ENCODE data around the gene TRIM71. TPM values are rescaled to one million over a fixed set of nuclear protein-coding genes. Genes with fewer than 3 reads are reported as not detected.

The TRIM71 gene
- total RNA-seq, 2 donors from 2014 or later = 154 to 169 TPM

DNA sequence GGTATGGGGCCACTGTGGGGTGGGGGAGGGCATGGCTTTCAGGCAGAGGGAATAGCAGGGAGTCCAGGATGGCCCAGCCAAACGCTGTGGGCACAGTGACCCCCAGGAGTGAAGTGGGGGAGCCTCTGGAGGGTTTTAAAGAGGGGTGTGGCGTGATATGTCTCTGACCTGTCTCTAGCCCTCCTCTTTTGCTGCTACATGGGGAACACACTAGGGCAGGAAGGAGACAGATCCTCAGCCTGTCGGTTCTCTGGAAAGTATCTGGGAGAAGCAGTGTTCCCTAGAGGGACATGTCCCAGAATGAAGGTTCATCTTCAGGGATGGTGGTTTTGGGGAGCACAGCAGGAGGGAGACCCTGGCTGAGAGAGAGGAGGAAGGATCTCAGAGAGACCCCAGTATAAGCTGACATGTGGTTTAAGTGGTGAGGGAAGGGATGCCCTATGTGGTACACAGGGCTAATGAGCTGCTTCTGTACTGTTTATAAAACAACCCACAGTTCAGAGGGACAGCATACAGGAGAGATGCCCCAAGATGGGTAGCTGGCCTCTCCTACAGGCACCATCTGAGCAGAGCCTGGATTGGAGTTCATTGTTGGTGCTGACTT is 37.7 kb downstream of the TRIM71 start:
- H3K4me3 ChIP-seq (ENCODE audit: low read length) = no peak overlapping the region
- H3K27me3 ChIP-seq (ENCODE audit: control insufficient read depth, insufficient read depth, low read length, poor library complexity, severe bottlenecking) = no peaks in the 10 kb centered on the region
- no peak overlapping the region for H3K27ac ChIP-seq (ENCODE audit: low read depth, low read length)
- H3K36me3 ChIP-seq (ENCODE audit: control insufficient read depth, insufficient read depth, low read length) = peaks cover 11% of the 10 kb centered on the region
- Mint-ChIP-seq H3K4me1 (peaks cover 77% of the 10 kb centered on the region), H3K36me3 (ENCODE audit: low read depth) (peaks cover 36% of the 10 kb centered on the region), H3K9me3 (no peaks in the 10 kb centered on the region), H3K27me3 (ENCODE audit: insufficient read depth) (no peaks in the 10 kb centered on the region), H3K4me3 (no peak overlapping the region), H3K27ac (peak overlapping the region; percentile 13)
- TF ChIP-seq, protein P1, sequence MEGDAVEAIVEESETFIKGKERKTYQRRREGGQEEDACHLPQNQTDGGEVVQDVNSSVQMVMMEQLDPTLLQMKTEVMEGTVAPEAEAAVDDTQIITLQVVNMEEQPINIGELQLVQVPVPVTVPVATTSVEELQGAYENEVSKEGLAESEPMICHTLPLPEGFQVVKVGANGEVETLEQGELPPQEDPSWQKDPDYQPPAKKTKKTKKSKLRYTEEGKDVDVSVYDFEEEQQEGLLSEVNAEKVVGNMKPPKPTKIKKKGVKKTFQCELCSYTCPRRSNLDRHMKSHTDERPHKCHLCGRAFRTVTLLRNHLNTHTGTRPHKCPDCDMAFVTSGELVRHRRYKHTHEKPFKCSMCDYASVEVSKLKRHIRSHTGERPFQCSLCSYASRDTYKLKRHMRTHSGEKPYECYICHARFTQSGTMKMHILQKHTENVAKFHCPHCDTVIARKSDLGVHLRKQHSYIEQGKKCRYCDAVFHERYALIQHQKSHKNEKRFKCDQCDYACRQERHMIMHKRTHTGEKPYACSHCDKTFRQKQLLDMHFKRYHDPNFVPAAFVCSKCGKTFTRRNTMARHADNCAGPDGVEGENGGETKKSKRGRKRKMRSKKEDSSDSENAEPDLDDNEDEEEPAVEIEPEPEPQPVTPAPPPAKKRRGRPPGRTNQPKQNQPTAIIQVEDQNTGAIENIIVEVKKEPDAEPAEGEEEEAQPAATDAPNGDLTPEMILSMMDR (conservative IDR thresholded peaks at IDR 0.05) = no peak
- H3K4me1 ChIP-seq (ENCODE audit: control insufficient read depth, insufficient read depth, low read length) = peaks cover 12% of the 10 kb centered on the region
- no peak for DNase-seq
- WGBS, 2 experiments (ENCODE audit: insufficient coverage in 1 of 2, insufficient read length in 1 of 2) = 83 to 86% methylated on average over 2 to 3 of the region's 3 CpGs
- no peak overlapping the region for H3K9ac ChIP-seq (ENCODE audit: extremely low read depth, low read length, poor library complexity, severe bottlenecking)
- no peaks in the 10 kb centered on the region for H3K9me3 ChIP-seq (ENCODE audit: control insufficient read depth, low read length)

DNA sequence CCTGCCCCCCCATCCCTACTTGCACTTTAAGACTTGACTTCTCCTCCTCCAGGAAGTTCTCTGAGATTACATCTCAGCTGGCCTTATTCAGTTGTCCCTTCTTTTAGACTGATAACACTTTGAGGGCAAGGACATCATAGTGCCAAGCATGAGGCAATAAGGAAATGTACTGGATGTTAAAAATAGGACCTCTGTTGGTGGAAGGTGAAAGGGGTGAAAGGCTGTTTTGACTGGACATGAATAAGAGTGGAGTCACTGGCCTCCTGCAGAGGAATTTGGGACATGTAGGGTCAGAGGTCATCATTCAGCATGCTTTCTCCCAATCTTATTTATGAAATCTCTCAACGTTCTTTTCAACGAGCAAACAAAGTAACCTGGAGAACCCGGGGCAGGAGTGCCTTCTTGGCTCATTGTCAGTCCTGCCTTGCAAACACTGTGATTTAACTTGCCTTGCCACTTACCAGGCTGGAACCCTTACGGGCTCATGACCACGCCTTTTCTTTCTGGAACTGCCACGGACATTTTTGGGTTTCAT is 38.6 kb downstream of the TRIM71 start:
- H3K27ac ChIP-seq (ENCODE audit: low read depth, low read length) = no peak overlapping the region
- H3K27me3 Mint-ChIP-seq (ENCODE audit: insufficient read depth) = no peaks in the 10 kb centered on the region
- H3K9ac ChIP-seq (ENCODE audit: extremely low read depth, low read length, poor library complexity, severe bottlenecking) = no peak overlapping the region
- TF ChIP-seq, protein P1 (conservative IDR thresholded peaks at IDR 0.05) = no peak
- no peak overlapping the region for H3K4me3 ChIP-seq (ENCODE audit: low read length)
- DNase-seq = no peak
- H3K4me3 Mint-ChIP-seq = no peak overlapping the region
- WGBS, 2 experiments (ENCODE audit: insufficient coverage in 1 of 2, insufficient read length in 1 of 2) = 76 to 82% methylated on average over 6 of the region's 6 CpGs
- peaks cover 38% of the 10 kb centered on the region for H3K36me3 Mint-ChIP-seq (ENCODE audit: low read depth)
- H3K4me1 Mint-ChIP-seq = peaks cover 70% of the 10 kb centered on the region
- peaks cover 12% of the 10 kb centered on the region for H3K36me3 ChIP-seq (ENCODE audit: control insufficient read depth, insufficient read depth, low read length)
- no peaks in the 10 kb centered on the region for H3K9me3 Mint-ChIP-seq
- no peaks in the 10 kb centered on the region for H3K27me3 ChIP-seq (ENCODE audit: control insufficient read depth, insufficient read depth, low read length, poor library complexity, severe bottlenecking)
- peaks cover 6% of the 10 kb centered on the region for H3K4me1 ChIP-seq (ENCODE audit: control insufficient read depth, insufficient read depth, low read length)
- peak overlapping the region; percentile 45 for H3K27ac Mint-ChIP-seq
- H3K9me3 ChIP-seq (ENCODE audit: control insufficient read depth, low read length) = no peaks in the 10 kb centered on the region

DNA sequence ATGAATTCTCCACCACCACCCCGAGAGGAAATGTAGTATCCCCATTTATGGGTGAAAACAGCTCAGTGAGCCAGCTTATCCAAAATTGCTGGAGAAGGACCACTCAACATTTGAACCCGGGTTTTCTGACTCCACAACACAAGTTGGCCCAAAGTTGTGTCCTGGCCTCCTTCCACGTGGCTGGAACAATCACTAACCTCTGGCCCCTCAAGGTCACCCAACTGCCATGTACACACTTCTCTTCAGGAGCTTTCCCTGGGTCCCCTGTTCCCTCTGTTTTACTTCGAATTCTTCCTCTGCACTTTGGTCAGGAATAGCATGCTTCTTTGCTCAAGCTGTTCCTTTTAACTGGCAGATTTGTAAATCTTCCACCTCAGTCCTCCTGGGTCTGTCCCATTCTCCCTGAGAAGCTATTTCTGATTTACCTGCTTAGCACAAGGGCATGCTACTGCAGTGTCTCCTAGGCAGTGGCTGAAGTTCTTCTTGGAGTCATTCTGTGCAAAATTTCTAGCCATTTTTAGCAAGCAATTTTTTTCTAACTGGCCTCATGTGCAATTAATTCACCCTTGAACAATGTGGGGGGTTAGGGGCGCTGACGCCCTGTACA is 39.2 kb downstream of the TRIM71 start:
- Mint-ChIP-seq H3K9me3 (no peaks in the 10 kb centered on the region), H3K4me3 (no peak overlapping the region), H3K36me3 (ENCODE audit: low read depth) (peaks cover 39% of the 10 kb centered on the region), H3K27me3 (ENCODE audit: insufficient read depth) (no peaks in the 10 kb centered on the region), H3K4me1 (peaks cover 70% of the 10 kb centered on the region), H3K27ac (peak overlapping the region; percentile 71)
- TF ChIP-seq, protein P1 (conservative IDR thresholded peaks at IDR 0.05) = no peak
- Histone ChIP-seq H3K27ac (ENCODE audit: low read depth, low read length) (no peak overlapping the region), H3K4me3 (ENCODE audit: low read length) (no peak overlapping the region), H3K36me3 (ENCODE audit: control insufficient read depth, insufficient read depth, low read length) (peaks cover 18% of the 10 kb centered on the region), H3K9me3 (ENCODE audit: control insufficient read depth, low read length) (no peaks in the 10 kb centered on the region), H3K9ac (ENCODE audit: extremely low read depth, low read length, poor library complexity, severe bottlenecking) (no peak overlapping the region), H3K4me1 (ENCODE audit: control insufficient read depth, insufficient read depth, low read length) (peaks cover 6% of the 10 kb centered on the region), H3K27me3 (ENCODE audit: control insufficient read depth, insufficient read depth, low read length, poor library complexity, severe bottlenecking) (no peaks in the 10 kb centered on the region)
- DNase-seq = no peak
- 75 to 90% methylated on average over 4 to 6 of the region's 6 CpGs for WGBS, 2 experiments (ENCODE audit: insufficient coverage in 1 of 2, insufficient read length in 1 of 2)
